ENCODE measurements around the gene ITGB2.

Gene ITGB2

GRCh38 chr21:44903050-44903685 is 17.5 kb downstream of the ITGB2 start:
- H3K4me3 Mint-ChIP-seq, result no peak overlapping the region
- H3K9me3 Mint-ChIP-seq, result no peaks in the 10 kb centered on the region
- H3K36me3 Mint-ChIP-seq, result peaks cover 100% of the 10 kb centered on the region
- ATAC-seq (no peak), DNase-seq (ENCODE audit: low spot score in 2 of 2) (no peak)
- peaks cover 24% of the 10 kb centered on the region for H3K4me1 Mint-ChIP-seq
- no peak overlapping the region for H3K27ac Mint-ChIP-seq

GRCh38 chr21:44902268-44903049 is 18.2 kb downstream of the ITGB2 start:
- H3K4me3 Mint-ChIP-seq, result no peak overlapping the region
- H3K36me3 Mint-ChIP-seq, result peaks cover 100% of the 10 kb centered on the region
- ATAC-seq (no peak), DNase-seq (ENCODE audit: low spot score in 2 of 2) (no peak)
- H3K4me1 Mint-ChIP-seq, result peaks cover 24% of the 10 kb centered on the region
- no peak overlapping the region for H3K27ac Mint-ChIP-seq
- no peaks in the 10 kb centered on the region for H3K9me3 Mint-ChIP-seq

- Mint-ChIP-seq H3K9me3 (no peaks in the 10 kb centered on the region), H3K4me3 (no peak overlapping the region), H3K36me3 (peaks cover 100% of the 10 kb centered on the region), H3K4me1 (peaks cover 23% of the 10 kb centered on the region), H3K27ac (peak overlapping the region; percentile 40)
- no peak for DNase-seq (ENCODE audit: low spot score in 2 of 2)
- no peak for ATAC-seq
These were observed 19.2 kb downstream of the ITGB2 start for GRCh38 chr21:44901391-44902074.

- Mint-ChIP-seq H3K4me3 (no peak overlapping the region), H3K9me3 (no peaks in the 10 kb centered on the region), H3K27ac (peak overlapping the region; percentile 48), H3K36me3 (peaks cover 99% of the 10 kb centered on the region), H3K4me1 (peaks cover 17% of the 10 kb centered on the region)
- ATAC-seq, result no peak
- DNase-seq (ENCODE audit: low spot score in 2 of 2), result no peak
These were observed 20.0 kb downstream of the ITGB2 start for GRCh38 chr21:44900559-44901251.

- Mint-ChIP-seq H3K27ac (peak overlapping the region; percentile 48), H3K4me1 (peaks cover 17% of the 10 kb centered on the region), H3K36me3 (peaks cover 99% of the 10 kb centered on the region), H3K9me3 (no peaks in the 10 kb centered on the region), H3K4me3 (no peak overlapping the region)
- DNase-seq (ENCODE audit: low spot score in 2 of 2), result no peak
- no peak for ATAC-seq
These were observed 20.7 kb downstream of the ITGB2 start for GRCh38 chr21:44899768-44900558.

- peaks cover 10% of the 10 kb centered on the region for H3K4me1 Mint-ChIP-seq
- H3K27ac Mint-ChIP-seq, result no peak overlapping the region
- H3K9me3 Mint-ChIP-seq, result no peaks in the 10 kb centered on the region
- H3K36me3 Mint-ChIP-seq, result peaks cover 98% of the 10 kb centered on the region
- no peak overlapping the region for H3K4me3 Mint-ChIP-seq
- ATAC-seq, result no peak
- no peak for DNase-seq (ENCODE audit: low spot score in 2 of 2)
These were observed 21.6 kb downstream of the ITGB2 start for GRCh38 chr21:44898851-44899767.

GRCh38 chr21:44898011-44898488 is 22.6 kb downstream of the ITGB2 start:
- Mint-ChIP-seq H3K27ac (peak overlapping the region; percentile 43), H3K36me3 (peaks cover 98% of the 10 kb centered on the region)
- no peak for ATAC-seq

GRCh38 chr21:44897326-44898010 is 23.2 kb downstream of the ITGB2 start:
- DNase-seq (ENCODE audit: low spot score in 2 of 2) (no peak), ATAC-seq (peak; percentile 45)
- peak overlapping the region; percentile 43 for H3K27ac Mint-ChIP-seq
- peaks cover 98% of the 10 kb centered on the region for H3K36me3 Mint-ChIP-seq
- no peaks in the 10 kb centered on the region for H3K9me3 Mint-ChIP-seq
- peaks cover 23% of the 10 kb centered on the region for H3K4me1 Mint-ChIP-seq
- H3K4me3 Mint-ChIP-seq, result no peak overlapping the region

More at GRCh38 chr21:44898011-44898488, 22.6 kb downstream of the ITGB2 start:
- H3K9me3 Mint-ChIP-seq, result no peaks in the 10 kb centered on the region
- H3K4me1 Mint-ChIP-seq, result peaks cover 18% of the 10 kb centered on the region
- DNase-seq (ENCODE audit: low spot score in 2 of 2), result no peak
- H3K4me3 Mint-ChIP-seq, result no peak overlapping the region

GRCh38 chr21:44896561-44897286 is 24.0 kb downstream of the ITGB2 start:
- Mint-ChIP-seq H3K4me1 (peaks cover 23% of the 10 kb centered on the region), H3K9me3 (no peaks in the 10 kb centered on the region), H3K27ac (peak overlapping the region; percentile 43), H3K36me3 (peaks cover 98% of the 10 kb centered on the region), H3K4me3 (no peak overlapping the region)
- DNase-seq (ENCODE audit: low spot score in 2 of 2) (no peak), ATAC-seq (no peak)

- H3K9me3 Mint-ChIP-seq, result no peaks in the 10 kb centered on the region
- ATAC-seq (no peak), DNase-seq (ENCODE audit: low spot score in 2 of 2) (no peak)
- no peak overlapping the region for H3K4me3 Mint-ChIP-seq
- peak overlapping the region; percentile 43 for H3K27ac Mint-ChIP-seq
- peaks cover 24% of the 10 kb centered on the region for H3K4me1 Mint-ChIP-seq
- peaks cover 98% of the 10 kb centered on the region for H3K36me3 Mint-ChIP-seq
These were observed 24.8 kb downstream of the ITGB2 start for GRCh38 chr21:44895859-44896258.

GRCh38 chr21:44894687-44895302 is 25.9 kb downstream of the ITGB2 start:
- Mint-ChIP-seq H3K4me1 (peaks cover 24% of the 10 kb centered on the region), H3K27ac (peak overlapping the region; percentile 74), H3K36me3 (peaks cover 98% of the 10 kb centered on the region), H3K9me3 (no peaks in the 10 kb centered on the region), H3K4me3 (no peak overlapping the region)
- no peak for DNase-seq (ENCODE audit: low spot score in 2 of 2)
- no peak for ATAC-seq

- H3K27ac Mint-ChIP-seq, result peak overlapping the region; percentile 74
- H3K4me1 Mint-ChIP-seq, result peaks cover 26% of the 10 kb centered on the region
- DNase-seq (ENCODE audit: low spot score in 2 of 2) (no peak), ATAC-seq (no peak)
- H3K4me3 Mint-ChIP-seq, result no peak overlapping the region
- H3K9me3 Mint-ChIP-seq, result no peaks in the 10 kb centered on the region
- peaks cover 98% of the 10 kb centered on the region for H3K36me3 Mint-ChIP-seq
These were observed 26.6 kb downstream of the ITGB2 start for GRCh38 chr21:44893948-44894656.
